Hypothalamus (tissue), 51 donors: ENCODE measurements around the gene RPE.

Experiments
- DNase-seq, 51 donors: peaks; one replicate each; lab custom pipeline; 2025; lab: John Stamatoyannopoulos, UW

The RPE gene

DNA sequence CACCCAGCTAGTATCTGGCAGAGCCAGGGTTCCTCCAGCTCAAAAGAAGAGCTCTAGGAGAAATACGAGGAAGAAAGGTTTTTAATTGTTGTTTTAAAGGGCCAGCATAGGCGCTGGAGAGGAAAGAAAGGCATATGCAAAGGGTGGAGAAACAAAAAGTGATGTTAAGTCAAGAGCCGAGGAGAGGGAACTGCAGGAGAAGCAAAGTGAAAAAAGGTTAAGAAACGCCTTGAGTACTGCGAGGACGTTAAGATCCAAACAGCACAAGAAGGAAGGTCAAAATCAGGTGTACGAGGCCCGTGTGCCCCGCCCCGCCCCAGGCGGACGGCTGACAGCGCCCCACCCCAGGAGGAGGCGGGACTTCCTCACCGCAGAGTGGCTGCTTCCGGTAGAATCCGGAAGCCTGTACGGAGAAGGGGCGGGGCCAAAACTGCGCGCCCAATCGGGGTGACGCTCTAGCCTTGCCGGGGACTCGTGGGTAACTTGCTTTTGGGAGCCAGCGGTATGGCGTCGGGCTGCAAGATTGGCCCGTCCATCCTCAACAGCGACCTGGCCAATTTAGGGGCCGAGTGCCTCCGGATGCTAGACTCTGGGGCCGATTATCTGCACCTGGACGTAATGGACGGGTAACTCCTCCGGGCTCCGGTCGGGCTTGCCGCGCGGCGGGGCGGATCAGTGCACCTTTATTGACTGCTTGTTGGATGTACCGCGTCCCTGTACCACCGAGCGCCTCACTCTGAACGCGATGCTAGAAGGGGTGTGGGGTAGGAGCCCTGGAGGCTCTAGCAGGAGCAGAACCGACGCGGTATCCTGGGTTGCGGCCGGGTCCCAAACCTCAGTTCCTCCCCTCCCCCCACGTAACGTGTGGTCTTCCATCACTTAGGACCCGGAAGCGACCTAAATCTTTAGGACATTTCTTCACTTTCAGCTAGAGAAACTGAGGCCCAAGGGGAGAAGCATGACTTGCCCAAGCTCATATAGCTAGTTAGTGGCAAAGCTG, at the start of gene RPE:
TSS of gene RPE (plus strand) at position 481 of the 1,000 bp plus-strand sequence. CDS start at position 505, 24 bp downstream.
- DNase-seq, result peak; percentile 58 to 97 (median 89)

DNA sequence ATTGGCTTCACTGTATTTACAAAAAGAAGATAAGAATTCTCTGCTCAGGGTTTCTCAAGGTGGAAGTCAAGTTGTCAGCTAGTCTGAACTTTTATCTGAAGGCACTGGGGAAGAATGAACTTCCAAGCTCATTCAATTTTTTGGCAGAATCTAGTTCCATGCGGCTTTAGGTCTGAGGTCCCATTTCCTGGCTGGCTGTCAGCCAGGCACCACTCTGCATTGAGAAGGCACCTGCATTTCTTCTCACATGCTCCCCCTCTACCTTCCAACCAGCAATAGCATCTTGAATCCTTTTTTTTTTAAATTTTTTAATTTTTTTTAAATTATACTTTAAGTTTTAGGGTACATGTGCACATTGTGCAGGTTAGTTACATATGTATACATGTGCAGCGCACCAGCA, 46.2 kb upstream of the RPE start:
- no peak for DNase-seq

DNA sequence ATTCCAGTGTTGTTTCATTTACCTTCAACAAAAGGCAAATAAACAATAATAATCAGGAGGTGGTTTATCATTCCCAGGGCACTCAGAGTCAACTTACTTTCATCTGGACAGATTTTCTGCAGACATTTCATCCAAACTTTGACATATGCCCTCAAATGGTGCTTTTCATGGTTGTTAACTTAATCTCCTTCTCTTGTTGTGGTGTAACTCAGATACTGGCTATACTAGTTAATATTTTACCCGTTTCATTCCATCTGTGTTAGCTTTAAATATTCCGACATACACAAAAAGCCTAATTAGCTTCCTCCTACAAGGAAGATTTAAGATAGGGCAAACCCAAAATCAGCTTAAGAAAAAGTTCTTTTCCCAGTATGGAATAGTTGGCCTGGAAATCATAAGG, 44.4 kb upstream of the RPE start:
- DNase-seq, result no peak

- DNase-seq, result no peak
Observed at GRCh38 chr2:209960045-209960444, 42.4 kb upstream of the RPE start.

DNA sequence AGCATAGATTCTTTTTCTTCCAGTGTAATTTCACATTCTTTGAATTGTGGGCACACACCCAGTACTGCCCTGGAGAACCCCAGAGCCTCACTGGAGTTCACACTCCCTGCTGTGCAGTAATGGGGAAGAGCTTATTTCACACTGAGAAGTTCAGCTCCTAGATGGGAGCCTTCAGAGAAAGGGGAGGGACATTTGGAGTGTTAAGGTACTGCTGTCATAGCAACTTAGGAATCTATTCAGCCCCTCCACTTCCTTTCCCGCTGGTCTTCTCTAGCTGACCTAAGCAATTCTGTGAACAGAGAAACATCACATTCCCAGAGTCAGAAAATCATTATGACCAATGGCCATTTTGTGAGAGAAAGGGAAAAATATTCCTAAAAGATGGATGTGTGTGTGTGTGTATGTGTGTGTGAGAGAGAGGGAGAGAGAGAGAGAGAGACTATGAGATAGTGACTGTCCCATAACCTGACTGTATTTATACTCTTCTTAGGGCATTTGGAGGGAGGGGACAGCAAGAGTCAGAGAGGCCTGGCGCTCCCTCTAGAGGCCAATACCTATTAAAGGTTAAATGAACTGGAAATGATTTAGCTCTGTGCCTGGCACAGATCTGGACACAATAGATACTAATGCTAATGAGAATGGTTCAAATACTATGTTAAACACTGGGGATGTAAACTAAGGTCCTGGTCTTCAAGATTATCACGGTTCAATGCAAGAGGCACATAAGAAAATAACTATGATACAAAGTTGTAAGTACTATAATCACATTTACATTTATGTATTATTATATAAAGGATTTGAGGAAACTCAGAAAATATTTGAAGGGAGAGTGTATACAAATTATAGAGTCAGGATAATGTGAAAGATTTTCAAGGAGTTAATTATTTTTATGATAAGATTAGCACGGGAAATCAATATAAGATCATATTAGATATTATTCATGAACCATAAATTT, 41.5 kb upstream of the RPE start:
- DNase-seq, result peak in 17 of 51 donors; percentile 2 to 39 (median 18)

DNA sequence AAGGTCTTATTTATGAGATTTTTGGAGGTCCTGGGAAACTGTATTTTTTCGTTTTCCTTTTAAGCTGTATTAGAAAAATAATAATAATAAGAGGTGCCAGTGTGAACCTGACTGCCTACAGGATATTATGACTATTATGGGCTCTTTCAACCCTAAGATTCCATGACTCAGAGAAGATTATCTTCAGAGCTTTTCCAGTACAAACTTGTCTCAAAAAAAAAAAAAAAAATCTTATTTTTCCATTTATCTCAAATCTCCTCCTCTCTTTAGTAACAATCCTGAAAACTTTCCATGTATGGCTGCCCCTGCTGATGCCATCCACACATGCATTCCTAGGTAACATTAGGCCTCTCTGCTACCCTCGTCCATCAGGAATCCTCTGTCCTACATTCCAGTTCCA, 36.7 kb upstream of the RPE start:
- no peak for DNase-seq

GRCh38 chr2:209969692-209970091, 32.7 kb upstream of the RPE start:
- DNase-seq, result no peak

GRCh38 chr2:209970271-209970670, 32.2 kb upstream of the RPE start:
- no peak for DNase-seq

GRCh38 chr2:209970711-209971110, 31.7 kb upstream of the RPE start:
- DNase-seq, result no peak

DNA sequence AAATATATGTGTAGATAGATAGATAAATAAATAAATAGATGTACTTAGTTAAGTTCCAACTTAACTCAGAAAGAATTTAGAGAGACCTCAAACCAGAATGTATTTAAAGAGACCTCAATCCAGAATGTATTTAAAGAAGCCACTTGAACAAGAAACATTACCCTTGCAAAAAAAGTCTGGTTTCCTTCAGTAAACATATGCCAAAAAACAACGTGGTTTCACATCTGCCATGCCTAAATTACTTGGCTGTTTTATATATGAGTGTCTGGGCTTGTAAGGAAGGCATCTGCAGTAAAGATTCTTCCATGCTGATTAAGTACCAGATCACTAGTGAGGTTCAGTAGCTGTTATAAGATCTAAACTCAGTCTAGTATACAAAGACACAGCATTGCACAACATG, 29.1 kb upstream of the RPE start:
- no peak for DNase-seq

GRCh38 chr2:209974576-209974975, 27.9 kb upstream of the RPE start:
- DNase-seq, result no peak

- no peak for DNase-seq
Observed at GRCh38 chr2:209976698-209977385, 25.6 kb upstream of the RPE start.

GRCh38 chr2:209977386-209978239, 24.8 kb upstream of the RPE start:
- peak in 1 of 51 donors; percentile 10 for DNase-seq

DNA sequence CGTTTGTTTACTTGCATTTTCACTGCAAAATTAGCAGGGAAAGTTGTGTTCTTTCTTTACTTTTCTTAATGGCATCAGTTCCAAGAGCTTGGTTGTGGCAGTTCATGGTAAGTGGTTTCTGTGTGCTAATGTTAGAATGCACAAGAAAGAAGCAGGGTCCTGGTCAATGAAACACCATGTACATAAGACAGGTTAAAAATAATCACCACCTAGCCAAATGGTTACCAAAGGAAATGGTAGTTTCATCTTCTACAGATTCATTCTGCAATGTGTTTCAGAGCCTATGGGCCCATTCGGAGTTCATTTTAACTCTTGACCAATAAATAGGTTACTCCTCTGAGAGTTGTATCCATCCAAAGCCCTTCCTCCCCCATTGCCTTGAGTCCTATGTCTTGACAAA, 18.1 kb upstream of the RPE start:
- no peak for DNase-seq

- DNase-seq, result no peak
Observed at GRCh38 chr2:209985874-209986273, 16.6 kb upstream of the RPE start.

DNA sequence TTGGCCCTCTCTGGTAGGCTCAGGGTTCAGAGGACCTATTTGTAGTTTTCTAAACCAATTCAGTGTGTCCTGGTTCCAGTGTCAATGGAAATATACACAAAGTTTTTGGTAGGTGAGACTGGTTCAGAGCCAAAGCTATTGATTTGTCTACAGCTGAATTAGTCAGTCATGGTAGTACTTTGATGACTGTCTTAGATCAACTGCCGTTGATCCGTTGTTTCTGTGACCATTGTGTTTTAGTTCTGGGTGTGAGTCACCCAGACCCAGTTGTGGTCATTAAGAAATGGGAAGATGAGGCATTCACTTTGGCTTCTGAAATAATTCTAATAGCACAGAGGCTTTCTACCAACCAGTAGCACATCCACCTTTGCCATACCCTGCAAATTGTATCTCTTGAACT, 16.0 kb upstream of the RPE start:
- DNase-seq, result no peak

GRCh38 chr2:209988010-209988409, 14.4 kb upstream of the RPE start:
- no peak for DNase-seq

GRCh38 chr2:209990838-209991237, 11.6 kb upstream of the RPE start:
- DNase-seq, result no peak

DNA sequence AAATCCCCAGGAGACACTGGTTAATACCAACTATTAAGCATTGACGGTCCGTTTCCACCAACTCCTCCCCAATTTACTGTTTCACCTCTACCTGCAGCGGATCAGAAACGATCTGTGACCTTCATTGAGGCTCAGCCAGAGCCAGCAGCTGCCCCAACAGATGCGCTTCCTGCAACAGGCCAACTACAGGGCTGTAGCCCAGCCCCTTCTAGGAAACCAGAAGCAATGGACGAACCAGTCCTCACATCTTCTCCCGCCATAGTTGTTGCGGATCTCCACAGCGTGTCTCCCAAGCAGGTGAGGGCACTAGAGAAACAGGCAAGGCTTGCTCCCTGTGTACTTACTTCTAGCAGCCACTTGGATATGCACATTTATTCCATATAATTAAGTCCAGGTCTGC, 8.5 kb upstream of the RPE start:
- DNase-seq, result no peak

- DNase-seq, result no peak
Observed at GRCh38 chr2:209998596-209998995, 3.8 kb upstream of the RPE start.
